Measurements from ENCODE around the gene TNNI3K.

Gene TNNI3K

DNA sequence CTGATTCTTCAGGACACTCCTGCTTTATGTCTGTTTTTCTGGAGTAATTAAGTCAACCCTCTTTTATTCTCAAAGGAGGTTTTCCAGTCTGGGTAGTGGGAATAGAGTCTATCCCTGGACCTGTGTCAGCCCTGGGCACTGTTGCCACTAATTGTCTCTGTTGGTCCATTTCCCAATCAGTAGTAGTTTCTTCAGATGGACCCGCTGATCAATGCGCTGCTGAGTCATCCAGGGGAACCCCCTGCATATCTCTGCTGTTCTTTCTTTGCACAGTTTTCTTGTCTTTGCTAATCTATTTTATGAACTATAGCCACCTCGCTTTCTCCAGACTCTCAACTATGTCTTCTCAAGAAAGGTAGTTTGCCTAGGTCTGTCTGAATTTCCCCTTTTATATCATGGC is 82.5 kb downstream of the TNNI3K start:
- DNase-seq, result no peak

DNA sequence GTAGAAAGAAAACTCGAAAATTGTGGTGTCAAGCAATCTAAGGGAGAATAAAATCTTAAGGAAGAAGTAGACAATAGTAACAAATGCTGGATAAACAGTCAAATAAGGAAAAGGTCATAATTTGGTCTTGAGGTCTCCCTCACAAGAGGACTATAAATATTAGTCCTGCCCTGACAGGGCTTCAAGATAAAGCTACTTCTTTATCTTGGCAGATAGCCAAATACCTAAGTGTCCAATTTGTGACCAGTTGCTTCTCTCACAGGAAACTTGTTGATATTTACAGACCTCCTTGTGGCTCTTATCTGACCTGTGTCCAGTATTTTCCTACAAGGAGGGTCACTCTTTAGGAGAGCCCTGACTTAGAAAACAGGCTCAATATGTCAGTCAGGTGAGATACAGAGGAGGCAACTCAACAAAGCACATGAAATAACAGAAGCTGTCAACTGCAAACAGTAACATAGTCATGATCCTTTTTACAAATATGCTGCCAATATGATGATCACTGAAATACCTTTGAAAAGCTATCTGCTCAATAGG is 88.8 kb downstream of the TNNI3K start:
- DNase-seq, result no peak

DNA sequence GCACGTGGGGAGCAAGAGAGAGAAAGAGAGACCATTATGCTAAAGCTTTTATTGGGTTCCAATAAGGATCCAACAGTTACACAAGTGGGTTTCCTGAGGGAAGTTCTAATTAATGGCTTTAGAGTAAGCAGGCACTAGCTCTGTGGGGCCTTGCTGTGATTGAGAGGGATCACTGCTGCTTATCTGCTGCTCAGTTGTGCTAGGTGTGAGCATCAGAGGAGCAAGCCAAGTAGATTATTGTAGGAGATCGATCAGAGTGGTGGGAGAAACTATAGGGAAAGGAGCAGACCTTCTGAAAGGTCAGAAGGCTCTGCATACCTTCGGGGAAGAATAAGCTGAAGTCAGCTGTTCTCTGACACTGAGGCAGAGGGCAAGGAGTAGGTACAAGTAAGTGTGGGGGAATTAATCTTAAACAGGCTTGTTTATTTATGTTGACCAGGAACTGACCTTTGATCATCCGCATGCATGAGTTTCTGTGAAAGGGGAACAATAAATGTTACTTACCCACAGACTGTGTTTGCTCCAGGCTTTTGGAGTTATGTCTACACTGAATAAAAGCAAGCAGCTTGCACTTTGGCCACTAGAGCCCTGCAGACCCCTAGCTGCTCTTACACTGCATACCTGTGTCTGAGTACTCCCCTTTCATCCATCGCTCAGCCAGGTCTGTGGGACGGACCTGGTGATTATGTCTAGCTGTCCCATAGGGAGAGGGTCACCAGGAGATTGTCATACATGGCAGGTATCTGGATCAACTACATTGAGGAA is 89.7 kb downstream of the TNNI3K start:
- DNase-seq, result no peak

DNA sequence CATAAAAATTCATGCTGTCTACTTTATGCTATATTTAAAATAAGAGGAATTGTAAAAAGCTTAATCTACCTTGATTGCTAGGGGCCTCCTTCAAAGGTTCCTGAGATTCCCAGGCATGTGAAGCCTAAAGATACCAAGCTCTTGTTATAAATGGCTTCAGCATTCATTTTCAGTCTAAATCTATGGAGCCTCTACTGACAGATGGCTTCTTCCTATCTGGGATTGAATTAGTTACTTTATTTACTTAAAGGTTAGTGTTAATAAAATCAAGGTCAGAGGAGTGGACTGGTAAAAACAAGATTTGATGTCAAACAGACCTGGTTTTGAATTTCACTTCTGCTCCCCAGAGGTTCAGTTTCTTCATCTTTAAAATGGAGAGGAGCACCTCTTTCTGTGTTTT is 93.7 kb downstream of the TNNI3K start:
- DNase-seq, result no peak

DNA sequence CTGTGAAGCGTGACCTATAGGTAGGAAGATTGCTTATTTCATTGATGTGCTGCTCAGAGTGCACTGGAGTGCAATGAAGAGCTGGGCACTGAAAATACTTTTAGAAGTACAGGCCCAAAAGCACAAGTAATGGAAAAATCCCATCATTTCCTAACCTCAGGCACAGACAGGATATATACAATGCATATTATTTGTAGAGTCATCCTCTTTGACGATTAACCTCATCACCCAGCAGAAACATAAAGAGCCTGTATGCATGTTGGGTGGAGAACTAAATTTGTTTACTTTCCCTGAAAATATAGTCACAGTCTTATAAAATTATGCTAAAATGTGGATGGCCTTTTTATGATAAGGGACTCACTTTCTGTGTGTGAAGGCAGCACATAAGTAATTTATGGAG is 98.1 kb downstream of the TNNI3K start:
- no peak for DNase-seq

DNA sequence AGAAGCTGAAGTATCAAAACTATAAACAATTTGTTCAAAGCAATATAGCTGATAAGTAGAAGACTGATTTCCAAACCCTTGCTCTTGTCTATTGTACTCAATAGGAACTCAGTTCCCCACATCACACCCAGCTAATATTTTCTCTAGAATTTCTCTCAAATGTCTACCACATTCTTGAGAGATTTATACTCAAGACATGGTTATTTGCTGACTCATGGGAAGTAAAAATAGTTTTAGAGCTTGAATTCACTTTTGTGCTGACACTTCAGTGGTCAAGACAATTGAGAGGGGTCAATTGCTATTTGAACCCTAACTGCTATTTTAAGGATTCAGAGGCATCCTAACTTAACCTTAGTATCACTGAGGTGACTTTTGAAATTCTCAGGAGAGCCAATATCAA is 99.0 kb downstream of the TNNI3K start:
- DNase-seq, result no peak

DNA sequence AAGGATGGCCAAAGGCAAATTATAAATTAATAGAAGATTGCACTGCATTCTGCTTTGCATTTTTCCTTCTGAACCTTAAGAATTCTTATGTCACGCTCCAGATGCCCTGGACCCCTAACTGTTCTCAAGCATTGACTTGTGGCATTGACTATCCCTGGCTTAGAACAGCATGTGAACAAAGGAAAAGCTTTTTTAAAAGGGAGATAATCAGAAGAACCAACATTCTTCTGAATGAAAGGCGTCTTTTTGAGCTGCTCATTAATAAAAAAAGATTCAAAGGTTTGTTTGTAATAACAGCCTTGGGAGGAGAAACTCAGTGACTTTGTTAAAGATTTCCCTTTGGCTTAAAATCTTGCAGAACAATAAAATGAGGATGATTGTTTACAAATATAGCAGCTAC is 105.5 kb downstream of the TNNI3K start:
- no peak for DNase-seq

DNA sequence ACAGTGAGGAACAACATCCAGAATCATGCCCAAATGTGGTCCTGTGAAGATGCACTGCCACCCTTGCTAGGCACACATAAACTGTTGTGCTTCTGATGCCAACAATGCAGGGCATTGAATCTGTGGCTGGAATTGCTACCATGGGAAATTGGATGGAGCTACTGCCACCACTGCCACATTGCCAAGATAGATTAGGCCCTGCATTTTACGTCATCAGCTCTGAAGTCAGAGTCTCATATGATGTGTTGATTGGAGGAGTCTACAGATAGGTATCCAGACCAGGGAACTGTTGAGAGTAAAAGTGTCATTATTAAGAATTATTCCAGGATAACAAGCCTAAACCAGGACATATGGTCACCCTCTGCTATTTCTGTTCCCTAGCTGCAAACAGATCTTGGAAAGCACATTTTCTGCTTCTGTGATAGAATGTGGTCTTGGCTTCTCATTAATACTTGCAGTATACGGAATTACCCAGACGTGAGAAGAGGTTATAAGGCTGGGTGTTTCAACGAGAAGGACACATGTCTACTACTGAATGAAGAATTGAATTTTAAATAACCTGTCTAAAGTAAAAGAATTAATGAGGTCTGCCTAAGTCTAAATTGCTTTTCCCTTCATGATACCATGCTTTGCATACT is 106.6 kb downstream of the TNNI3K start:
- DNase-seq, result no peak

DNA sequence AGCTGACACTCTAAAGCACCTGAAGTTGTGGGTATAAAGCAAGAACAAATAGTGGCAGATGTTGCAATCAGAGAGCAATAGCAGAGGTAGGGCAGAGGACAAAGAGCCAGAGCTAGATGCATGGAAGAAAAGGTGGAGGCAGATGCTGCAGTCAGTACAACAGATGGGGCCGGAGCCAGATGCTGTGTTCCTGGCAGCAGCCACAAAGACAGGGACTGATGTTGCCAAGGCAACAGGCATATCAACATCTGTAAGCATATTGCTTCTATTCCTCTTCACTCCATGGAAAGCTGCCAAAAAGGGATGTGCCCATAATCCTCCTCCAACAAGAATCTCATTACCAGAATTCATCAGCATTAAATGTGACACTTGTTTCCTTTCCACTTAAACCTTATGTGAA is 108.0 kb downstream of the TNNI3K start:
- DNase-seq, result no peak

DNA sequence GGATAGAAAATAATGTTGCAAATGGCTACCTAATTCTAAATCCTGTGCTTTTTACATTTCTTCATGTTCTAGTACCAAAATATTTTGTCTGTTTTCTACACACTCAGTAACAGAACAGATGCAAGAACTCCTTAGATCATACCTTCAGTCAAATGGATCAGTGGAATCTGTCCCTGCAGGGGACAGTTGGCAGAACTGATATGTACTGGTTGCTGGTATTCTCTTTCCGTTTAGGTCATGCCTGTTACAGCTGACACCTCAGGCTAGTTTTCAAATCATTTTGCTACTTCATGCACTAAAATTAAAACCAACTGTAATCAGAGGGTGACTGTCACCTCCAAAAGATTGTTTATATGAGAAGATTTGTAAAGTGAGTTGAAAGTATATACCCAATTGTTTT is 109.2 kb downstream of the TNNI3K start:
- DNase-seq, result no peak

DNA sequence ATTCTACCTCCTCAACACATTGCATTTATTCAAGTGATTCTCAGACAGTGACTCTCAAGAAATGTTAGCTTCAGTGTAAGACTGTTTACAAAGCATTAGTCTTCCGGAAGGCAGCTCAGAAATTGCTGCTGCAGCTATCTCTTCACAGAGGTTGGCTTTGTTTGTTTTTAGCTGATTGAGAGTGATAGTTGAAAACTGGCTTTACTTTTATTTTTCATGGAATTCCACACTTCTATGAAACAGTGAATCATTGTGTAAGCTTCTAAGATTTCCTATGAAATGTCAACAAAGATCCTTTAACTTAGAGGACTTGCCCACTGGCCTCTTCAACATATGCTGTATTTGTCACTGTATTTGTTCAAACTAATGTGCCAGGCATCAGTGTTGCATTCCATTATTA is 121.3 kb downstream of the TNNI3K start:
- DNase-seq, result no peak

DNA sequence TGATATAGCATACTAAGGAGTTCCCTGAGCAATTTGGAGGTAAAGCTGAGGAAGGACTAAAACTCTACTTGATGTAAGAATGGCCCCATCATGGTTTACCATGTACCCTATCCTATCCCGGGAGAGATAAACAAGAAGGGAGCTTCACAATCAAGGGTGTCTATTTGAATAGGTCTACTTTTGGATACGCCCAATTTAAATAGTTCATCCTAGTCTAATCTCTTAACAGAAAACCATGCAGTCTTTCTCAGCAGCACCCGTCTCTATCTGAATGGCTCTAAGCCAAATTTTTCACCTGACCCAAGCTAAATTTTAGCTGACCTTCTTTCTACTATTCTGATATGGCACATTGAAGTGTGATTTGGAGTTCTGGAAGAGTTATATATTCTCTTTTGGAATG is 122.0 kb downstream of the TNNI3K start:
- DNase-seq, result no peak

DNA sequence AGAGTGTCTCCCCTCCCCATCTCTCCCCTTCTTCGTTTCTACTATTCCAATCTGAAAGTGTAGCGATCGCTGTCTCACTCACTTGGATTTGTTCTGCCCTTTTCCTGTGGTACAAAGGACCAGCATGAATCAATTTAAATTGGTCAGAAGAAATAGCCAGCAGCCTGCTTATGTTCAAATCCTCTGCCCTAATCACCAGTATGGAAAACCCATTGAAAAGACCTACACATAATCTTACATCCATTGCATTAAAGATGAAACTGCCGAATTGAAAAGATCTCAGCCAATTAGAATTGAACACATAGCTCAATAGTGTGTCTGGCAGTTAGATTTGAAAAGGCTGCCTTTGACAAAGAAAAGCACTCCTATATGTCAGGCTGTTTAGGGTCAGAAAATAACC is 122.6 kb downstream of the TNNI3K start:
- DNase-seq, result no peak

DNA sequence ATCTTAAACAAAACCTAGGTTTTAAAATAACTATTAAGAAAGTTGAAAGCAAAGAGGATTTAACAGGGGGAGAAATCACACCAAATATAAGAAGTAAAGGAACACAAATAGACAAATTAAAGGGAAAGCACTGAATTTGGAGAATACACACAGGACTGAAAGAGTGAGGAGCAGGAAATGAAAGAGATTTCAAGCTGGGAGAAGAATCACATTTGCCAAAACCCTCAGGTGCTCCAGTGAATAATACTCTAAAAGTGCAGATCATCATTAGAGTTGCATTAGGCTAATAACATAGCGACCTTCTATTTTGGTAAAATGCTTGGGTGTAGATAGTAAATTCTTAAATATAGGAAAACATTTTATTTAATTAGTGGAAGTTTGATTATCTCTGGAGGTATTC is 127.5 kb downstream of the TNNI3K start:
- no peak for DNase-seq

DNA sequence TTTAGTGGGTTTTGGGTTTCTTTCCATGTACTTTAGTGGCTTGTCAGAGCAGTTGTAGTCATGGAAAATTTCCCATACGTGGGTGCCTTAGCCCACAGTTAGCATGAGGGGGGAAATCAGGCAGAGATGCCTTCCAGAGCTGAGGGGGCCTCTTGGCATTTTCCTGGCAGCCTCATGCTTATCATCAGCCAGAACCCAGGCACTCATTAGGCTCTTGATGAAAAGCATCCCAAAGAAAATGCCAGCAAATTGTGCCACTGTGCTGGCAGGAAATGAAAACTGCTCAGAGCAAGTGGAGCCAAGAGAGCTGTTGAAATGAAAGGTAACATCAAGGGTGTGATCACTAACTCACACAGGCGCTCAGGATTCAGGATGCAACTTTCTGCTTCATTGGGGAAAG is 128.0 kb downstream of the TNNI3K start:
- DNase-seq, result no peak

DNA sequence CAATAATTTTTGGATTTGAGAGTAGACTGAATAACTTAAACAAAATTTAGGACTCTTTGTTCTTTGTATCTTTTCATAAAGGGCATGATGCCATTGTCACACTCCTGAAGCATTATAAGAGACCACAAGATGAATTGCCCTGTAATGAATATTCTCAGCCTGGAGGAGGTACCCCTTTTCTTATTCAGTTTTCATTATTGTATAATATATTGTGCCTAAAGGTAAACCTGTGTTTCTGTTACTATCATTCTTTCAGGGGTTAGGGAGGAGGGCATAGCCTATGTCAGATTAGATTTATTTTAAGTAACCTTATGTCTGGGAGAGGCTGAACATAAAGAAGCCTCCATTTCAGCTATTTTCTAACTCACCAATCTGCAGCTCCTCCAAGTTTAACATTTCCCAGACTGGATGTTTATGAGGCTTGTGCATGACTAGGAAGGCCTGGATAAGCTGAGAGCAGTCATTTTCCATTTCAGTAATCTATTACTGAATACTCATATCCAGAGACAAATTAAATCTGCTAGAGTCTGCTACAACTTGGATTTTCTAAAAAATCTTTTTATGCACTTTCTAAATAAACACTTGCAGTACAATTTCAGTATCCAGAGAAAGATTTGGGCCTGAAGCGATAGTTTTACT is 132.1 kb downstream of the TNNI3K start:
- no peak for DNase-seq

DNA sequence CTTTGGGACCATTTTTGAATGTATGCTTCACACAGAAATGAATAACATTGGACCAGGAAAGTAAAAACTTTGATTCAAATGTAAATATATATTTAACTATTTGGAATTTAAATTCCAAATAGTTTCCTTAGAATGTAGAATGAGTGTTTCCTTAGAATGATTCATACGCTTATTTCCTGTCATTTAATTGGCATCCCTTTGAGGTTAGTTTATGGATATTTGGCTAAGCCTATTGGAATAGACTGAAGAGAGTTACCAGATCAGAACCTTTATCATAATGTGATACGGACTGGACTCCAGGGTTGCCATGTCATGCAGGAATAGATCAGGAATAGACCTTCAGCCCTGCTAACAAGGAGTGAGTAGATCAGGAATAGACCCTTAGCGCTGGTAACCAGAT is 133.1 kb downstream of the TNNI3K start:
- no peak for DNase-seq

DNA sequence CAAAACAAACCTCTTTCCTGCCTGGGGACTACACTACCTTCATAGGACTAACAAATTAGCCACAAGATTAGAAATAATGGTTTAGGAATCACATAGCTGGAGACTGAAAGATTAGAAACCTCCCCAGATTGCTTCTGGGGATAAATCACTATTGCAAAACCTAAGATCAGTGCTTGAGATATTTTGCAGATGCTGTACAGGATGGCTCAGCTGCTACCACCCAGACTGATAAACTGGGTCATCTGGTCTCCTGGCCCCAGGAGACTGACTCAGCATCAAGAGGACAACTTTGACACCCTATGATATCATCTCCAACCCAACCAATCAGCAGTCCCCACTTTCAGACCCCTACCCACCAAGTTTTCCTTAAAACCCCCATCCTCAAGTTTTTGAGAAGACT is 140.2 kb downstream of the TNNI3K start:
- no peak for DNase-seq

DNA sequence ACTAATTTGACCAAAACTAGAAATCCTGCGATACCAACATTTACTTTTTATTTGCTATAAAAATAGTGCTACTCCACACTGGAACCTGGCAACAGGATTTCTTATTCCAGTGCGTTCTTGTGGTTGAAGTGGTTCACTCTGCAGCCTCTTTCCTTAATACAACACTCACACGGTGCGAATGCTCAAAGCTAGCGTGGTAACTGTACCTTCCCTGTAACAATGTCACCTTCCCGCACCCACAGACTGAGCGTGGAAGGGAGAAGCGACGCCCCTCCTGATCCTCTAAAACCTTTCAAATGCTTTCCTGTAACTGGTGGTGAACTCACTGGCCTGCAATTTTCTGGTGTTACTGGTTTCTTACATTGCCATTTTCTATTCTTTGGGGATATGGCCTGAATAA is 145.1 kb downstream of the TNNI3K start:
- DNase-seq, result no peak

DNA sequence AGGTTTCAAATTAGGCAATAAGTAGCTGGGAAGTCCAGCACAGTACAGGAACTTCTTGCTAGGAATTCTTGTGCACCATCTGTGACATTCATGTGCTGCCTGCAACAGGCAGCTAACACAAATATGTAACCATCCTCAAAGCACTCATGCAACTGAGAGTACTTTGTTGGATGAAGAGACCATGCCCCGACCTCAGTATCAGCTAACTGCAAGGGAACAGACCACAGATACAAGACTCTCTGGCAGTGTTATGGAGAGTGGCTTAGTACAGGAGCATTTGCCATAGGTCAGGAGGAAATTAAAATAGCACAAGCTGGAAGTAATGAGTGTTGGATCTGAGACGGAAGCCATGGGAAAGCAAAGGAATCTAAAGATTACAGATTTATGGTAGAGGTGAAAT is 153.7 kb downstream of the TNNI3K start:
- DNase-seq, result no peak

DNA sequence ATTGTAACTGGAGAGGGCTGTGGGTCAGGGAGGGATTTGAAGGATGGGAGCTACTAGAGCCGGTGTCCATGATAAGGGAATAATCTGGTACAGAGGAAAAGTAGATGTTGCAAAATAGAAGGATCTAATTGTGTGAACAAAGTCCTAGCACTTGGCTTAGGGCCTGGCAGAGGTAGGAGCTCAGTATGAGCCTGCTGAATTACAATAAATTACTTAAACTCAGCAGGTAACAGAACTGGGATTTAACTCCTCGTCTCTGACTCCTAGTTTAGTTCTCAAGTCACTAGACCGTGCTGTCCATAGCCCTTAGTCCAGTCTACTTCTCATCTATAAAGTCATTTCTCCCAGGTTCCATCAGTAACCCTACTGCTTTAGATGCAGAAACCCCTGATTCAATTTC is 157.0 kb downstream of the TNNI3K start:
- no peak for DNase-seq

DNA sequence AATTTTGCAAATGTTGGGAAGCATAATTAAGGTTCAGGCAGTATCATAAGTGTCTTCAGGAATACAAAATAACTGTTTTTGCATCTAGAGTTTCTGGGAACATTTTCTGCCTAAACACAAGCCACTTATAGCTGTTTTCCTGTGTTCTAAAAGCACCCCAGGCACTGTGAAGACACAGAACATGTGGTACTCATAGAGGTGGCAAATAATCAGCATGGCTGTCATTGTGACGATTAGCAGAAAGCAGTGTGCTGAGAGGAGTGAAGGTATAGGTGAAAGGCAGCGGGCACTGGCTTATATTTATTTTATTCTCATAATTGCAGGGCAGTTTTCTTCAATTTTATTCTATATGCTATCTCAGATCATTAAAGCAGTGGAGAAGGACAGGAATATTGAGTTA is 157.7 kb downstream of the TNNI3K start:
- no peak for DNase-seq

DNA sequence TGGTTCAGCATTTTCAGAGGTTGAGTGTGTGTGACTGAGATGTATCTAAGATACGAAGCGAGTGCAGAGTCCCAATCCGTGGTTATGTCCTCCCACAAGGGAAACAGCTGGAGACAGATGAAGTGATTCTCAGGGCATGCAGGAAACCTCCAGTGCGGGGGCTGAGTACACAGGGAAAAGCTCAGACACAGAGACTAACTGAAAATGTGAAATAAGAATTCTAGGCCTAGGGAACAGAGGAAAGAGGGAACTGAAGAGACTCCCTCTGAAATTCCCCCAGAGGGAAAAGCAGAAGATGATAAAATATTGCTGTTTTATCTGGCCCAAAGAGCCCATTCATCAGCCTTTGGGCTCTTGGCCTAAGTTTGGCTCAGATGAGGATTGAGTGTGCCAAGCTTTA is 160.4 kb downstream of the TNNI3K start:
- DNase-seq, result no peak

DNA sequence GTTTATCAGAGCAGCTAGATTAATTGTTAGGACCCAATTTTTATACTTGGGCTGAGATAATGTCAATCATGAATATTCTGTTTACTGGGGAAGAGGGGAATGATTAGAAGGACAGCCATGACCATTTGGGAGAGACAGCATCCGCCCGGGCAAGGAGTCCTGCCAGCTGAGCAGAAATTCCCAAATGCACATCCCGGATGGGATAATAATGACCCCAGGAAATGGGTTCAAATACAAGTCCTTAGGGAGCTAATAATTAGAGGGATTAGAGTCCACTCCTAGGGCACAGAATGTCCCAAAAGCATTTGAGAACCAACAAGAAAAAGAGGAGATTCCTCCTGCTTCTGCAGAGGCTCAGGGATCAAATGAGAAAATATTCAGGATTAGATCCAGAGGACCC is 161.3 kb downstream of the TNNI3K start:
- DNase-seq, result no peak
